Embryonic facial prominence (tissue), 1 donor: ENCODE data around the gene SOBP.
"Not testable (repeated sequence)": the region's sequence is repeated elsewhere in the genome, so short reads cannot be mapped to it uniquely, and the experiment has no call there.

Source experiments
- DNase-seq: peaks from one replicate; pipeline ENCODE4 v3.0.0-alpha.2; 2016; ENCODE audit errors: extremely low spot score

The SOBP gene

GRCh38 chr6:107550241-107550840, 60.4 kb downstream of the SOBP start:
- no peak for DNase-seq

- no peak for DNase-seq
Observed at GRCh38 chr6:107550906-107551305, 61.0 kb downstream of the SOBP start.

DNA sequence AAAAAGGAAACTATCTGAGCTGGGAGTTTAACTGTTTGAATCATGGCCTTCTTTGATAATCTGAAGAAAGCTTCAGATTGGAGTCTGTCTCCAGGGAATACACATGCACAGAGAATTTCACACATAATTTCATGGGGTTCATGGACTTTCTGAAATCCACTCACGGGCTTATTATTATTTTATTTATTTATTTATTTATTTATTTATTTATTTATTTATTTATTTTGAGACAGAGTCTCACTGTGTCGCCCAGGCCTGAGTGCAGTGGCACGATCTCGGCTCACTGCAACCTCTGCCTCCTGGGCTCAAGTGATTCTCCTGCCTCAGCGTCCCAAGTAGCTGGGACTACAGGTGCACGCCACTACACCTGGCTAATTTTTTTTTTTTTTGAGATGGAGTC, 63.2 kb downstream of the SOBP start:
- DNase-seq = not testable (repeated sequence)

- no peak for DNase-seq
Observed at GRCh38 chr6:107554326-107554725, 64.4 kb downstream of the SOBP start.

GRCh38 chr6:107554918-107555317, 65.0 kb downstream of the SOBP start:
- no peak for DNase-seq

DNA sequence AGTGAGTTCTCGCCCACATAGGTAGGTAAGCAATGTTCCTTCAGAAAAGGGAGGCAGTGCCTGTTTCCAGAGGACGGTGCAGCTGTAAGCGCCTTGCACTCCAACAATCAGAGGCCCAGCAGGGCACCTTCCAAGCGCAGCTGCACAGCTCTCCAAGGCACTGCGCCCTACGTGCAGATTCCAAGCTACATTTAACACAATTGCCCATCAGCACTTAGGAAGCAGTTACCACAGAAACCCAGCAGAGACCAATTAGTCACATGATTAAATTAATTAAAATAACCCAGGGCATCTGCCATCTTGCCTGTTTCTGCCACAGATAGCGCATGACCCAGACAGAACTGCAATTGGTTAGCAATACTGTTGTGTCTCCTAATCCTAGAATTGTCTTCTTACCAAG, 65.5 kb downstream of the SOBP start:
- no peak for DNase-seq

GRCh38 chr6:107556082-107556481, 66.2 kb downstream of the SOBP start:
- DNase-seq = no peak

DNA sequence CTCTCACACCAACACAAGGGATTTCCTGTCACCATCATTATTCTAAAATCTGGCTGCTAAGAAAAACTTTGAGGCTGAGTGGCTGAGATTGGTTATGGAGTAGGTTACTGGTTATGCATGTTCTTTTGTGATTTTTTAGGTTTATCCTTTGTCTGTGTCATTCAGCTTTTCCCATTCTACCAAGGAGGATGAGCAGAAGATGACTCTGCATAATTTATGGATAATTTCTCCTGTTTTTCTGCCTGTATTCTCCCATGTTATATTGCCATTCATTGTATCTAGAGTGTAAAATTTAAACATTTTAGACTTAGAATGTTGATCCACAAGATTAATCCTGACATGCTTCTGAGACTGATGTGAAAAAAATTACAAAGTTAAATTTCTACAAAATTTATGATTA, 67.8 kb downstream of the SOBP start:
- DNase-seq = no peak

DNA sequence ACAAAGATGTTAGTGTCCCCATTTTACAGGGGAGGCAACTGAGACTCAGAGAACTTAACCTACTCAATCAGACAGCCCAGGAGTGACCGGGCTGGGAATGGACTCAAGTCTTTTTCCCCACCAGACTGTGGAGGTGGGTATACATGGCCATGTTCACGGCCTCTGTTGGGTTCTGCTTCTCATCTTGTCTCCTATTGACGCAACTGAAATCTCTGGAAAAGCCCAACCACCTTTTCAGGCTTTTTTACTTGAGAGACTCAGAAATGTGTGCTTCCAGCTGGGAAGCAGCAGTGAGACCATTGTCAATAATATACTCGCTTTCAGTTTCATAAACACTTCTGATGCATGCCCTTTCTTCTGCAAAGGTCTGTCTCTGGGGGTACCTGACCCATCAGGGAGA, 70.7 kb downstream of the SOBP start:
- no peak for DNase-seq

GRCh38 chr6:107561306-107561705, 71.4 kb downstream of the SOBP start:
- no peak for DNase-seq

GRCh38 chr6:107563694-107564588, 74.0 kb downstream of the SOBP start:
- DNase-seq = no peak

DNA sequence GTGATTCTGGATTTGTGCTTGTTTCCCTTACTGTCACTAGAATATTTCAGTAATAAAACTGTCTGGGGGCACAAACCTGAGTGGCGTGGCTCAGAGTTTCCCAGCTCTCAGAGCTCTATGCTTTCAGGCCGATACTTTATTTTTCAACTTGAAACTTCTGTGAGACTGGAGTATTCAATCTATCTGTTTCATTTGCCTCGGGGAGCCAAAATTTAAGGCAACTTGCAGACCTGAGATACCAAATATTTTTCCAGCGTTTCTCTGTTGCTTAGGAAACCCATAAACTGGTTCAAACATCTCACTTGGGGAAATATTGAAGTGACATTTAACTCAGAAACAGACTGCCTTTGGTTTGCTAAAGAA, 74.7 kb downstream of the SOBP start:
- no peak for DNase-seq

GRCh38 chr6:107565165-107565723, 75.3 kb downstream of the SOBP start:
- no peak for DNase-seq

- DNase-seq = no peak
Observed at GRCh38 chr6:107567643-107568042, 77.7 kb downstream of the SOBP start.

DNA sequence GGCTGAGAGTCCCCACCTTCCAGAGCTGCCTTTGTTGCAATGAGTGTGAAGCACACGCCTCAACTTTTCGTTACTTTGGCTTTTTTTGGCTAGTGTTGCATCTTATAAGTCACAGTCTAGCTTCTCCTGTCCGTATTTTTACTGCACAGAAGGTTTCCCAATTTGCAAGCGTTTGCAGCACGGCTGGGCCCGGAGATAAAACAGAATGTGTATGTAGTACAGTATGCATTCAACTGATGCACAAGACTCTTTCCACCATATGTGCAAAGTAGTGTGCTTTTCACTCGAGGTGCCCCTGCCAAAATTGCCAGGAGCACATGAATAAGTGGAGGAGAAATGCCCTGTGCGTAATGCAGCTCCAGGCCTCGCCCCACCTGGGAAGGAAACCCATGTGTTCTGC, 79.6 kb downstream of the SOBP start:
- DNase-seq = no peak

- no peak for DNase-seq
Observed at GRCh38 chr6:107571354-107571753, 81.4 kb downstream of the SOBP start.

DNA sequence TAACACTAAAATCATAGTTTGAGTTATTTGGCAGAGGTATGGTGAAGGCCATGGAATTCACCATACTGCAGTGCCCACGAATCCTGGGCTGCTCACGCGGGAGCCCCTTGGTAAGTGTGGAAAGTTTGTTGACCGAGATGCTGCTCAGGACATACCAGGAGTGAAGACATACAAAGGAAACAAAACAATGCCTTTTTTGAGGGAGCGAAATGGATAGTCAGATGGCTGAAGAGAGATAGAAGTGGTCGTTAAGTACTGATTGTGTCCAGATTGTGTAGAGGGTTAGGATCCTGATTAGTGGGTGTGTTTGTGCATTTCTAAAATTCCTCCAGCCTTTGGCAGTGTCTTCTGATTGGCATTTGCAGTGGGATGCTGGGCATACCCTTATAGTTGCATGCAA, 83.0 kb downstream of the SOBP start:
- no peak for DNase-seq

DNA sequence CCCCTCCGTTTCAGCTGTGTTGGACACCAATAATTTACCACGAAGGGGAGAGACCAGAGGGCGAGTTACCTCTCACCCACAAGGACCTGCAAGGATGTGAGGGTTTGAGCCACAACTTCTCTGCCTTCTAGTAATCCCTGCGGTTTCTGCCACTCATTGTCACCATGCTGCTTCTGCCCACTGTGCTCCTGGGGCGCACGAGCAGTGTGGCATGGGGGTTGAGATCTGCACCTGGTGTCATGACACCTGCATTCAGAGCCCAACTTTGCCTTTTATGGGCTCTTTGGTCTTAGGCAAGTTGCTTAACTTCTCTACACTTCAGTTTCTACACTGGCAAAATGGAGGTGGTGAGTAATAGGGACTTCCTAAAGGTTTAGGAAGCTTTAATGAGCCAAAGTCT, 84.9 kb downstream of the SOBP start:
- no peak for DNase-seq

- no peak for DNase-seq
Observed at GRCh38 chr6:107576852-107577251, 86.9 kb downstream of the SOBP start.

DNA sequence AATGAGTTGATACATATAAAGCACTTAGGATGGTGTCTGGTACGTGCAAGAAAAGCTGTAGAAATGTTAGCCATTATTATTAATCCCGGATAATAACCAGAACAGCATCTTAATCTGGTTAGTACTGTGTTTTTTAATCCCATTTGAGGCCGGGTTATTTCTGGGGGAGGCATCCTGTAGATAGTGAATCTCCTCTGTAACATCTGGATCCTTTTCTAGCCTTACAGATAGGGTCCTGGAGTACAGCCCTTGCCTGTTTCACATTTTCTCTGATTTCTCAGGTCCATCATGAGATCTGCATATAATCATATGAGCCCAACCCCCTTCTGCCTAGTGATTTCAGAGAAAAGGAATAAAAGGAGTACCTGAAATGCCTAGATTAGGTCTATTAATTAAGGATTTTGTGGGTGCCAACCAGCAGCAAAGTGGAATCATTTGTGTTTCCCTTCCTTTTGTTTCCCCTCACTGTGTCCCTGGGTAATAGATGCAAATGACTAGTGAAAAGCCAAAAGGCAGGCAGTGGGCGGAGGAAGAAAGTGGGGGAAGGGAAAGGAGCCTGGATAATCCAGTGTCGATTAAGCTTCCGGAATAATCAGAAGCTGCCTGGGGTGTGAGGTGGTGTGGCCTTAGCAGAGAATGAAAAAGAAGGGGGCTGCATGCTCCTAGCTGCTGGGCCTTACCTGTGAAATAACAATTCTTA, 88.9 kb downstream of the SOBP start:
- DNase-seq = no peak

GRCh38 chr6:107579456-107580056, 89.6 kb downstream of the SOBP start:
- no peak for DNase-seq

GRCh38 chr6:107582086-107582485, 92.2 kb downstream of the SOBP start:
- DNase-seq = no peak
